OCI-LY1 (cell line): ENCODE results near the gene ZNF777.
A peak's percentile ranks its signal among the peaks of the same experiment; 100 is the strongest.

Experiments used
- H2AFZ ChIP-seq: fragments of 200-600 bp; sonication (generic), shearing (Covaris generic); 2 replicates; pipeline ENCODE4 v1.6.0; 2014; ENCODE audit warnings: antibody characterized with exemption, mild to moderate bottlenecking, low read length
- H3F3A ChIP-seq: fragments of 200-600 bp; sonication (generic), shearing (Covaris generic); 2 replicates; pipeline ENCODE4 v1.6.0; 2014; ENCODE audit warnings: mild to moderate bottlenecking, antibody characterized with exemption, low read length, moderate library complexity; ENCODE audit not compliant: insufficient read depth
- H3K27ac ChIP-seq: fragments of 200-600 bp; sonication (generic); 2 replicates; pipeline ENCODE4 v1.5.1; 2014; ENCODE audit warnings: low read length, mixed run types, mild to moderate bottlenecking, low read depth; ENCODE audit not compliant: poor library complexity, severe bottlenecking
- H3K27me3 ChIP-seq: fragments of 200-600 bp; sonication (generic); 2 replicates; pipeline ENCODE4 v1.6.0; 2014; ENCODE audit warnings: antibody characterized with exemption, mild to moderate bottlenecking, low read length, moderate library complexity; ENCODE audit not compliant: insufficient read depth
- H3K36me3 ChIP-seq: fragments of 200-600 bp; sonication (generic); 2 replicates; pipeline ENCODE4 v1.6.1; 2014; ENCODE audit warnings: mild to moderate bottlenecking, antibody characterized with exemption, low read length, moderate library complexity, mixed read lengths; ENCODE audit not compliant: insufficient read depth
- H3K4me1 ChIP-seq: fragments of 200-600 bp; sonication (generic); 2 replicates; pipeline ENCODE4 v1.5.1; 2014; ENCODE audit warnings: mild to moderate bottlenecking, low read length, moderate library complexity; ENCODE audit not compliant: insufficient read depth, severe bottlenecking
- H3K4me2 ChIP-seq: fragments of 200-600 bp; sonication (generic), shearing (Covaris generic); 2 replicates; pipeline ENCODE4 v1.6.1; 2014; ENCODE audit warnings: low read length
- H3K4me3 ChIP-seq: fragments of 200-600 bp; sonication (generic); 2 replicates; pipeline ENCODE4 v1.5.1; 2014; ENCODE audit warnings: low read length, low read depth, mild to moderate bottlenecking, mixed read lengths; ENCODE audit not compliant: poor library complexity, severe bottlenecking
- H3K79me2 ChIP-seq: fragments of 200-600 bp; shearing (Covaris generic); 2 replicates; pipeline ENCODE4 v1.6.1; 2016; ENCODE audit warnings: mixed run types, low read length, mixed read lengths; ENCODE audit not compliant: insufficient read depth
- H3K9ac ChIP-seq: fragments of 200-600 bp; sonication (generic), shearing (Covaris generic); 2 replicates; pipeline ENCODE4 v1.6.1; 2014; ENCODE audit warnings: mild to moderate bottlenecking, low read length, mixed read lengths
- H3K9me2 ChIP-seq: fragments of 200-600 bp; sonication (generic), shearing (Covaris generic); 2 replicates; pipeline ENCODE4 v1.6.1; 2014; ENCODE audit warnings: low read depth, mild to moderate bottlenecking, low read length, mixed read lengths
- H3K9me3 ChIP-seq: fragments of 200-600 bp; shearing (Covaris generic); 2 replicates; pipeline ENCODE4 v1.6.1; 2014; ENCODE audit warnings: low read length, mixed read lengths
- H4K20me1 ChIP-seq: fragments of 200-600 bp; sonication (generic), shearing (Covaris generic); 2 replicates; pipeline ENCODE4 v1.6.0; 2016; ENCODE audit warnings: mild to moderate bottlenecking, low read length; ENCODE audit not compliant: insufficient read depth
- CTCF ChIP-seq: fragments of 200-600 bp; sonication (generic), shearing (Covaris generic); IDR thresholded peaks from 2 replicates; pipeline ENCODE4 v1.5.1; 2017; ENCODE audit warnings: mild to moderate bottlenecking, antibody characterized with exemption, low read length, moderate library complexity, mixed read lengths
- EZH2 ChIP-seq: fragments of 200-600 bp; sonication (generic), shearing (Covaris generic); IDR thresholded peaks from 2 replicates; pipeline ENCODE4 v1.8.0; 2017; ENCODE audit warnings: borderline replicate concordance, mixed run types, mild to moderate bottlenecking, antibody characterized with exemption, low read length, moderate library complexity, mixed read lengths

Gene ZNF777

GRCh38 chr7:149463500-149464161 is 2.8 kb upstream of the ZNF777 start:
- H2AFZ ChIP-seq: no peak overlapping the region
- H3K79me2 ChIP-seq: no peaks in the 10 kb centered on the region
- H3K4me1 ChIP-seq: peaks cover 12% of the 10 kb centered on the region
- no peak overlapping the region for H3K9ac ChIP-seq
- no peaks in the 10 kb centered on the region for H3K9me2 ChIP-seq
- peaks cover 4% of the 10 kb centered on the region; the same call in 1 of the 2 replicates for H3F3A ChIP-seq
- no peak overlapping the region for H3K4me3 ChIP-seq
- no peak overlapping the region for H3K4me2 ChIP-seq
- no peaks in the 10 kb centered on the region for H4K20me1 ChIP-seq
- TF ChIP-seq EZH2 (no peak), CTCF (no peak)
- H3K36me3 ChIP-seq: no peaks in the 10 kb centered on the region; the same call in 1 of the 2 replicates
- H3K9me3 ChIP-seq: peaks cover 21% of the 10 kb centered on the region
- H3K27me3 ChIP-seq: peaks cover 11% of the 10 kb centered on the region; the same call in 1 of the 2 replicates
- H3K27ac ChIP-seq: no peak overlapping the region

GRCh38 chr7:149462101-149462520 is 1.2 kb upstream of the ZNF777 start:
- Histone ChIP-seq H3K9me3 (peaks cover 15% of the 10 kb centered on the region), H3K36me3 (no peaks in the 10 kb centered on the region; the same call in 1 of the 2 replicates), H3K79me2 (no peaks in the 10 kb centered on the region), H3K9me2 (no peaks in the 10 kb centered on the region), H4K20me1 (no peaks in the 10 kb centered on the region), H3K9ac (no peak overlapping the region), H3K27me3 (peaks cover 11% of the 10 kb centered on the region; the same call in 1 of the 2 replicates), H3K4me1 (peaks cover 12% of the 10 kb centered on the region), H3K4me3 (no peak overlapping the region), H2AFZ (no peak overlapping the region), H3K27ac (no peak overlapping the region), H3F3A (peaks cover 4% of the 10 kb centered on the region; the same call in 1 of the 2 replicates), H3K4me2 (no peak overlapping the region)
- TF ChIP-seq EZH2 (no peak), CTCF (no peak)

GRCh38 chr7:149459540-149460452 is 1.1 kb downstream of the ZNF777 start:
- peak overlapping the region; percentile 35; the same call in 1 of the 2 replicates for H3K9ac ChIP-seq
- H4K20me1 ChIP-seq: no peaks in the 10 kb centered on the region
- H3K4me3 ChIP-seq: peak overlapping the region; percentile 64
- peaks cover 4% of the 10 kb centered on the region; the same call in 1 of the 2 replicates for H3F3A ChIP-seq
- no peaks in the 10 kb centered on the region; the same call in 1 of the 2 replicates for H3K9me3 ChIP-seq
- peak overlapping the region; percentile 64 for H3K4me2 ChIP-seq
- H3K27ac ChIP-seq: no peak overlapping the region
- H3K79me2 ChIP-seq: no peaks in the 10 kb centered on the region
- no peaks in the 10 kb centered on the region for H3K9me2 ChIP-seq
- peaks cover 4% of the 10 kb centered on the region; the same call in 1 of the 2 replicates for H3K27me3 ChIP-seq
- no peak overlapping the region for H2AFZ ChIP-seq
- TF ChIP-seq EZH2 (no peak), CTCF (no peak)
- H3K36me3 ChIP-seq: peaks cover 8% of the 10 kb centered on the region; the same call in 1 of the 2 replicates
- H3K4me1 ChIP-seq: peaks cover 12% of the 10 kb centered on the region
